GM18508 (cell line): ENCODE measurements around the gene ROMO1.
"Not testable (repeated sequence)": the region's sequence is repeated elsewhere in the genome, so short reads cannot be mapped to it uniquely, and the experiment has no call there.

ENCODE experiments used
- ATAC-seq: cut with Tn5 transposase; IDR thresholded peaks from one replicate; pipeline ENCODE4 v1.9.1; 2021; ENCODE audit warnings: moderate number of reproducible peaks; ENCODE audit not compliant: insufficient read depth, unreplicated experiment

The ROMO1 gene

GRCh38 chr20:35744492-35744841 lies 45.3 kb downstream of the ROMO1 start:
- ATAC-seq = not testable (repeated sequence)
